ENCODE measurements around the gene CCDC177. TPM values are rescaled to one million over a fixed set of nuclear protein-coding genes. Genes with fewer than 3 reads are reported as not detected.

The CCDC177 gene
- total RNA-seq, 1 donor from 2014 or later: 0.22 TPM

DNA sequence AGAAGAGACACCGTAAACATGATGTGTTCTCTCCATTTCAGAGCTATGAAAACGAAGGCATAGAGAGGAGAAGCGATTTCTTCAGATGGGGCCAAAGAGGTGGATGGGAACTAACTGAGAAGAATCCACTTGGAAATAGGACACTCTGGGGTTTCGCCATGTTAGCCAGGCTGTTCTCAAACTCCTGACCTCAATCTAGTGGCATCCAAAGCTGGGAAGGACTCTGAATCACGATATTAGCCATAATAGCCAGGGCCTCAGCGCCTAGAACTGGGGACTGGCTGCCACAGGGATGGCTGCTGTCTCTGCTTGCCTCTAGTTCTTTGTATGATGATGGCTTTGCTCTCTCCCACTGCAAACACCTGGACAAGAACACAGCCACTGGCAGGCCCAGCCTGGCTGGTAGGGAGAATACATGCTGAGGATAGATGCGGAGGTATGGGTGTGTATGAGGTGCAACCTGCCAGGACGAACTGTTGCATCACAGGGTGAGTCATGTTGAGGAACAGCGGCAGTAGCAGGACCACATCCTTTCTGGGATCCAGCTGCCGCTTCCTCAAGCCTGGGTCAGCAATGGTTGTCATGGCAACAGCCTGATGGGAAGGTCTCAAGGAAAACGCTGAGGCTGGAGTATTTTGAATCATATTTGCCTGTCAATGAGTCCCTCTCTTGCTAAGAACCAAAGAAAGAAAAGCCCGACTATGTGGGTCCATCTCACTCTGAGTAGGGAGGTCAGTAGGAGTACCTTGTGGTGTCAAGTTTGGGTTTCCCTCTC, 31.1 kb downstream of the CCDC177 start:
- no peak for DNase-seq (ENCODE audit: low spot score, unreplicated experiment)
- Mint-ChIP-seq H3K27ac (no peak overlapping the region), H3K36me3 (ENCODE audit: insufficient read depth) (no peaks in the 10 kb centered on the region), H3K9me3 (ENCODE audit: low read depth) (no peaks in the 10 kb centered on the region), H3K4me3 (ENCODE audit: low read depth) (no peak overlapping the region), H3K27me3 (peaks cover 27% of the 10 kb centered on the region), H3K4me1 (ENCODE audit: low read depth) (no peaks in the 10 kb centered on the region)
- TF ChIP-seq, protein P1, sequence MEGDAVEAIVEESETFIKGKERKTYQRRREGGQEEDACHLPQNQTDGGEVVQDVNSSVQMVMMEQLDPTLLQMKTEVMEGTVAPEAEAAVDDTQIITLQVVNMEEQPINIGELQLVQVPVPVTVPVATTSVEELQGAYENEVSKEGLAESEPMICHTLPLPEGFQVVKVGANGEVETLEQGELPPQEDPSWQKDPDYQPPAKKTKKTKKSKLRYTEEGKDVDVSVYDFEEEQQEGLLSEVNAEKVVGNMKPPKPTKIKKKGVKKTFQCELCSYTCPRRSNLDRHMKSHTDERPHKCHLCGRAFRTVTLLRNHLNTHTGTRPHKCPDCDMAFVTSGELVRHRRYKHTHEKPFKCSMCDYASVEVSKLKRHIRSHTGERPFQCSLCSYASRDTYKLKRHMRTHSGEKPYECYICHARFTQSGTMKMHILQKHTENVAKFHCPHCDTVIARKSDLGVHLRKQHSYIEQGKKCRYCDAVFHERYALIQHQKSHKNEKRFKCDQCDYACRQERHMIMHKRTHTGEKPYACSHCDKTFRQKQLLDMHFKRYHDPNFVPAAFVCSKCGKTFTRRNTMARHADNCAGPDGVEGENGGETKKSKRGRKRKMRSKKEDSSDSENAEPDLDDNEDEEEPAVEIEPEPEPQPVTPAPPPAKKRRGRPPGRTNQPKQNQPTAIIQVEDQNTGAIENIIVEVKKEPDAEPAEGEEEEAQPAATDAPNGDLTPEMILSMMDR (IDR thresholded peaks at IDR 0.05; ENCODE audit: unreplicated experiment): no peak

DNA sequence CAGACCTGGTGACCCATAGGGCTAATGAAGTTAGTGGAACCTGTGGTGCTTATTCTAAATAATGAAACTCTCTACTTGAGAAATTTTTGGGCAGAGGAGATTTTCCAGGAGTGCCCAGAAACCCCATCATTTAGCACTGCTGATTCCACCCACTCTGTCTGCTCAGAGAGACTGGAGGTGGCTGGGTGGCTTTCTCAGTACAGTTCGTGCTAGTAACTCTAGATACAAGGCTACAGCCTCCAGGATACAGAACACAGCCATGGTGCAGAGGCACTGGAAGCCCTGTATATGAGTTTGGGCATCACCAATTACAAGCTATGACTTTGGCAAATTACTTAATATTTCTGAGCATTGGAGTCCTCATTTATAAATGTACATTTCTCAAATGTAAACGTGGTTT, 32.4 kb downstream of the CCDC177 start:
- TF ChIP-seq, protein P1 (IDR thresholded peaks at IDR 0.05; ENCODE audit: unreplicated experiment): no peak
- Mint-ChIP-seq H3K9me3 (ENCODE audit: low read depth) (no peaks in the 10 kb centered on the region), H3K4me3 (ENCODE audit: low read depth) (no peak overlapping the region), H3K27me3 (peaks cover 27% of the 10 kb centered on the region), H3K4me1 (ENCODE audit: low read depth) (no peaks in the 10 kb centered on the region), H3K36me3 (ENCODE audit: insufficient read depth) (no peaks in the 10 kb centered on the region), H3K27ac (no peak overlapping the region)
- no peak for DNase-seq (ENCODE audit: low spot score, unreplicated experiment)

DNA sequence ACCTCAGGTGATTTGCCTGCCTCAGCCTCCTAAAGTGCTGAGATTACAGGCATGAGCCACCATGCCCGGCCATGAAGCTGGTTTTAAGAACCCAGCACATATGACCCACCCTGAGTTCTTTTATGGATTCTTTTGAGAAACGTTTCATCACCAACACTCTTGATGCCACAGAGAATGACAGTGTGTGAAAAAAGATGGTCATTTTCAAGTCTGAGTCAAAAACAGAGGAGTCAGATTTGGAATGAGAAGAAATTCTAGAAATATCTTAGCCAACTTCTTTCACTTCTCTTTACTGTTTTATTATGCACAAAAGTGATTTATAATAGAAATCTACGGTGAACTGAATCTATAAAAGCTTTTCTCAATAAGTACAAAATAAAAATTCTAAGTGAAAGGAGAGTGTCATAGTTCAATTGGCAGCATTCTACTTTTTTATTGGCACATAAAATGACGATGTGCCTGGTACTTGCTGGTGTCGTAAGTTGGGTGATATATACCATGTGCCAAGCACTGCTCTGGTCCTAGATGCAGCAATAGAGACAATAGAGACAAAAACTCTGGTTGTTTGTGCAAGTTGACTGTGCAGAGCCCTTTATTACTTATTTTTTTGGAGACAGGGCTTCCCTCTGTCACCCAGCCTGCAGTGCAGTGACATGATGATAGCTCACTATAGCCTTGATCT, 33.9 kb downstream of the CCDC177 start:
- Mint-ChIP-seq H3K27ac (no peak overlapping the region), H3K4me1 (ENCODE audit: low read depth) (no peaks in the 10 kb centered on the region), H3K27me3 (peaks cover 17% of the 10 kb centered on the region), H3K36me3 (ENCODE audit: insufficient read depth) (no peaks in the 10 kb centered on the region), H3K9me3 (ENCODE audit: low read depth) (no peaks in the 10 kb centered on the region), H3K4me3 (ENCODE audit: low read depth) (no peak overlapping the region)
- TF ChIP-seq, protein P1 (IDR thresholded peaks at IDR 0.05; ENCODE audit: unreplicated experiment): no peak
- DNase-seq (ENCODE audit: low spot score, unreplicated experiment): no peak

DNA sequence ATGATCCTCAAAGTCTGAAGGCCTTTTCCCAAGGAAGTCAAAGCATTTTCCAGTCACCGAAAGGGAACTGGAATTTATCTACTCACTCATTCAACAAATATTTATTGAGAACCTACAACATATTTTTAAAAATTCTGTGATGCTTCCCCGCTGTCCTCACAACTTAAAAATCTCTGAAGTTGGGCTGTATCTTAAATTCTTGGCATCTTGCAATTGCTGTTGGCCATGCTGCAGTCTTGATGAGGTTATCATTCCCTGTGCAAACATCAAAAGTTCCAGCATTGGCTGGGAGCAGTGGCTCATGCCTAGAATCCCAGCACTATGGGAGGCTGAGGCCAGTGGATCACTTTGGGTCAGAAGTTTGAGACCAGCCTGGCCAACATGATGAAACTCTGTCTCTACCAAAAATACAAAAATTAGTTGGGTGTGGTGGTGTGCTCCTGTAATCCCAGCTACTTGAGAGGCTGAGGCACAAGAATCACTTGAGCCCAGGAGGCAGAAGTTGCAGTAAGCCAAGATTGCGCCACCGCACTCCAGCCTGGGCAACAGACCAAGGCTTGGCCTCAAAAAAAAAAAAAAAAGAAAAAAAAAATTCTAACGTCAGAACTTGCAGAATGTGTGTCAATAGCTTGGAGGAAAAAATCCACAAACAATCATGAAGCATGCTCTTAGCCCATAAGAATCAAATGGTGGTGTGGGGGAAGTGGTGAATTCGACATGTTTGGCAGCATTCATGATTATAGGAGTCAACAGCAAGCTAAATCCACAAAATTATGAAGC, 34.9 kb downstream of the CCDC177 start:
- Mint-ChIP-seq H3K36me3 (ENCODE audit: insufficient read depth) (no peaks in the 10 kb centered on the region), H3K9me3 (ENCODE audit: low read depth) (no peaks in the 10 kb centered on the region), H3K4me3 (ENCODE audit: low read depth) (no peak overlapping the region), H3K4me1 (ENCODE audit: low read depth) (peaks cover 3% of the 10 kb centered on the region), H3K27ac (no peak overlapping the region), H3K27me3 (peaks cover 17% of the 10 kb centered on the region)
- DNase-seq (ENCODE audit: low spot score, unreplicated experiment): no peak
- TF ChIP-seq, protein P1 (IDR thresholded peaks at IDR 0.05; ENCODE audit: unreplicated experiment): no peak

DNA sequence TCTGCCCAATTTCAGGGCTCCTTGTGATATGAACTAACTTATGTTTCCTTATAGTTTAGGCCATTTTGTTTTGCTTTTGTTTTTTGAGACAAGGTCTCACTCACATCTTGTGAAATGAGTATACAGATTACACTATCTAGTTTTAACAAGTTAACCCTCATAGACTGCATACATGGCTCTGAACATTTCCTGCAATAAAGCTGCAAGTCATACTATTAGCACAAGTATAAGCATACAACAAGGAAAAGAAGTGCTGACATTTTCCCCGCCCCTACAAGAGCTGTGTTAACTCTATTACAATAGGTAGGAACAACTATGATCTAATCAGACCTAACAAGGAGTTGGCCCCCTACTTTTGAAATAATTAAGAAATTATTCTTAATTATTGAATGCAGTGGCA, 35.9 kb downstream of the CCDC177 start:
- Mint-ChIP-seq H3K4me3 (ENCODE audit: low read depth) (no peak overlapping the region), H3K27me3 (peaks cover 10% of the 10 kb centered on the region), H3K9me3 (ENCODE audit: low read depth) (no peaks in the 10 kb centered on the region), H3K27ac (no peak overlapping the region), H3K36me3 (ENCODE audit: insufficient read depth) (no peaks in the 10 kb centered on the region), H3K4me1 (ENCODE audit: low read depth) (peaks cover 3% of the 10 kb centered on the region)
- TF ChIP-seq, protein P1 (IDR thresholded peaks at IDR 0.05; ENCODE audit: unreplicated experiment): no peak
- no peak for DNase-seq (ENCODE audit: low spot score, unreplicated experiment)

Data from progenitor cell of endocrine pancreas (in vitro differentiated cells).